GM12874 (cell line): Measurements from ENCODE around the gene STRA6.

Experiments used
- CTCF ChIP-seq: IDR thresholded peaks from 2 replicates; pipeline ENCODE4 v1.5.1; 2011; ENCODE audit warnings: low read depth, mild to moderate bottlenecking, control low read depth, low read length, moderate library complexity; ENCODE audit not compliant: insufficient read depth

Gene STRA6

GRCh38 chr15:74184582-74185091 lies 17.9 kb downstream of the STRA6 start:
- no peak for TF ChIP-seq CTCF

- TF ChIP-seq CTCF = no peak
Measured at GRCh38 chr15:74182131-74182530, 20.5 kb downstream of the STRA6 start.

- no peak for TF ChIP-seq CTCF
Measured at GRCh38 chr15:74180881-74181602, 21.5 kb downstream of the STRA6 start.

GRCh38 chr15:74179983-74180880 lies 22.4 kb downstream of the STRA6 start:
- no peak for TF ChIP-seq CTCF

- no peak for TF ChIP-seq CTCF
Measured at GRCh38 chr15:74179101-74179841, 23.3 kb downstream of the STRA6 start.

GRCh38 chr15:74178326-74179100 lies 24.1 kb downstream of the STRA6 start:
- no peak for TF ChIP-seq CTCF
